ENCODE results near the gene SUPT20HL2.
"Not testable (repeated sequence)": the region's sequence is repeated elsewhere in the genome, so short reads cannot be mapped to it uniquely, and the experiment has no call there.

The SUPT20HL2 gene

DNA sequence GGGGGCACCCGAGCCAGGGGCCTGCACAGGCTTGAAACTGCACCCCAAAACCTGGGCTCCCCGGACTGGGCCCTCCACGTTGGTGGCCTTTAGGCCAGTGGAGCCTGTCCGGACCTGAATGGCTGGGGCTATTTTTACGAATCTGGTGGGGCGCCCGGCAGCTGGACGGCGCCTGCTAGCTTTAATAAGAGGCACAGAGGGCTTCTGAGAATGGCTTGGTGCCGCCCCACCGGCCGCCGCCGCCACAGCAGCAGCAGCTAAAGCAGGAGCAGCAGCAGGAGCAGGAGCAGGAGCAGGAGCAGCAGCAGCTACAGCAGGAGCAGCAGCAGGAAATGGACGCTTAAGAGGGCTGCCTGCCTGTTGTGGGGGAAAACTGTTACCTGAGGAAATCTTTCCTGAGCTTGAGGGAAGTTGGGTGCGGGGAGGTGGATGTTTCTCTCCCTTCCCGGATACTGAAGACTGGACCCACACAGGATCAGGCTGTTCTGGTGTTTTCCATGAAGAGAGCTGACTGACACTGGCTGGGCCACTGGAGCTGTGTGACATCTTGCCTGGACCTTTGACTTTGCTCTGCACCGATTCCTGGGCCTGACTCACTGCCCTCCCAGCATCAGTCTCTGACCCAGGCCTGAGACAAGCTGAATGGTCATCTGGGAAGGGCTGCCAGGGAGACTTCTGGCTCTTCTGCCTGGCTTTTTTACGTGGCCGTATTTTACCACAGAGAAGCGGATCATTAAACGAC, 2.2 kb downstream of the SUPT20HL2 start:
- not testable (repeated sequence) for H3K27ac ChIP-seq (ENCODE audit: low read depth, low read length); H3K36me3 ChIP-seq (ENCODE audit: control insufficient read depth in 5 of 5, insufficient read depth in 5 of 5, low read length in 5 of 5); H3K4me3 ChIP-seq (ENCODE audit: low read depth in 1 of 5, low read length in 5 of 5); H3K9me3 ChIP-seq (ENCODE audit: control insufficient read depth in 5 of 5, low read length in 5 of 5); H3K4me1 ChIP-seq (ENCODE audit: control insufficient read depth in 5 of 5, insufficient read depth in 5 of 5, low read length in 5 of 5); H3K9ac ChIP-seq (ENCODE audit: low read length in 5 of 5)
- H3K27me3 ChIP-seq (ENCODE audit: control insufficient read depth in 5 of 5, insufficient read depth in 4 of 5, low read length in 5 of 5) = peaks cover 0 to 10% (median 7%) of the 10 kb centered on the region in 5 donors

DNA sequence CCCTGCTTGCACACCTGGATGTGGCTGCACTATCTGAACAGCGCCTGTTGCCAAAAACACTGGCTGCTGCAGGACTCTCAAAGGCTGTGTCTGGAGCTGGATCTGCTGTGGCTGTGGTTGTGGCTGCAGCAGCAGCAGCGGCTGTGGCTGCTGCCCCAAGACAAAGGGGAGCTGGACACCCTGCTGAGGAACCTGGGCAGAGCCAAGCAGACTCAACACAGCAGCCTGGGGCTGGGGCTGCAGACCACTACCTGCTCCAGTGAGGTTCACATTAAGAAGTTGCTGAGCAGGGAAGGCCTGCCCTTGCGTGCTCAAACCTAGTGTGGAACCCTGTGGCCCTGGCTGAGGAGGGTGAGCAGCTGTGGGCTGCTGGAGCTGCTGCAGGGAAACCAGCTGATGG, 3.0 kb downstream of the SUPT20HL2 start:
- not testable (repeated sequence) for H3K4me3 ChIP-seq (ENCODE audit: low read depth in 1 of 5, low read length in 5 of 5); H3K9ac ChIP-seq (ENCODE audit: low read length in 5 of 5); H3K36me3 ChIP-seq (ENCODE audit: control insufficient read depth in 5 of 5, insufficient read depth in 5 of 5, low read length in 5 of 5); H3K27ac ChIP-seq (ENCODE audit: low read depth, low read length); H3K9me3 ChIP-seq (ENCODE audit: control insufficient read depth in 5 of 5, low read length in 5 of 5); H3K4me1 ChIP-seq (ENCODE audit: control insufficient read depth in 5 of 5, insufficient read depth in 5 of 5, low read length in 5 of 5)
- H3K27me3 ChIP-seq (ENCODE audit: control insufficient read depth in 5 of 5, insufficient read depth in 4 of 5, low read length in 5 of 5) = peaks cover 4 to 12% (median 6%) of the 10 kb centered on the region in 5 donors

DNA sequence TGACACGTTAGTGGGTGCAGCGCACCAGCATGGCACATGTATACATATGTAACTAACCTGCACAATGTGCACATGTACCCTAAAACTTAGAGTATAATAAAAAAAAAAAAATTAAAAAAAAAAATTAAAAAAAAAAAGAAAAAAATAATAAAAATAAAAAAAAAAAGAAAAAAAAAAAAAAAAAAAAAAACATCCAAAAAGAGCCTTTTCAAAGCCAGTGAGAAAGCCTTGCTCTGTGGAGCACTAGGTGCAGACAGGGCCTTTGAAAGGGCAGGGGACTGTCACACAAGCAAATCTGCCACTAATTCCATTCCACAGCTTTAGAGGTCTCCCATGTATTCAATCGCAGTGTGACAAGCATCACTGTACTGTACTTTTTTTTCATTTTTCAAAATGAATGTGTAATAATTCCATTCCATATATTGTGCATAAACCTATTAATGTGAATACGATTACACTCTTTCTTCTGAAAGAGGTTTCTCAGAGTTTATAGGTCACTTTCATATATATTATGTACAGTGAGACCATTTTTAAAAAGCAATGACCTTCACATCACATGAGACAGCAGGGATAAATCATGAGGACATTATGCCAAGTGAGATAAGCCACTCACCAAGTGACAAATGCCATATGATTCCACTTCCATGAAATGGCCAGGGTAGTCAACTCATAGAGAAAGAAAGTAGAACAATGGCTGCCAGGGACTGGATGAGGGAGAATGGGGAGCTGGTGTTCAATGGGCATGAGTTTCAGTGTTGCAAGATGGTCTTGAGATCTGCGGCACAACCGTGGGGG, 4.1 kb downstream of the SUPT20HL2 start:
- not testable (repeated sequence) for H3K27ac ChIP-seq (ENCODE audit: low read depth, low read length); H3K4me3 ChIP-seq (ENCODE audit: low read depth in 1 of 5, low read length in 5 of 5); H3K4me1 ChIP-seq (ENCODE audit: control insufficient read depth in 5 of 5, insufficient read depth in 5 of 5, low read length in 5 of 5); H3K9ac ChIP-seq (ENCODE audit: low read length in 5 of 5); H3K9me3 ChIP-seq (ENCODE audit: control insufficient read depth in 5 of 5, low read length in 5 of 5); H3K36me3 ChIP-seq (ENCODE audit: control insufficient read depth in 5 of 5, insufficient read depth in 5 of 5, low read length in 5 of 5)
- peaks cover 2 to 12% (median 4%) of the 10 kb centered on the region in 5 donors for H3K27me3 ChIP-seq (ENCODE audit: control insufficient read depth in 5 of 5, insufficient read depth in 4 of 5, low read length in 5 of 5)

DNA sequence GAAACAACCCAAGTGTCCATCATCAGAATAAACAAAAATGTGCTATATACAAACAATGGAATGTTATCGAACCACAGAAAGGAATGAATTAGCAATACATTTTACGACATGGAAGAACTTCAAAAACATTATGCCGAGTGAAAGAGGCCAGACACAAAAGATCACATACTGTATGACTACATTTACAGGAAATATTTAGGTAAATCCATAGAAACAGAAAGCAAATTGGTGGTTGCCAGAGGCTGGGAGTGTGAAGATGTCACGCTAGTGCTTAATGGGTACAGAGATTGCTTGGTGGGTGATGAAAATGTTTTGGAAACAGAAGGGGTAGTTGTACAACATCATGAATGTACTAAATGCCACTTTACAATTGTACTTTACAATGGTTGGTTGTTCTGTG, 5.1 kb downstream of the SUPT20HL2 start:
- not testable (repeated sequence) for H3K27ac ChIP-seq (ENCODE audit: low read depth, low read length); H3K4me1 ChIP-seq (ENCODE audit: control insufficient read depth in 5 of 5, insufficient read depth in 5 of 5, low read length in 5 of 5); H3K4me3 ChIP-seq (ENCODE audit: low read depth in 1 of 5, low read length in 5 of 5); H3K36me3 ChIP-seq (ENCODE audit: control insufficient read depth in 5 of 5, insufficient read depth in 5 of 5, low read length in 5 of 5); H3K9ac ChIP-seq (ENCODE audit: low read length in 5 of 5); H3K9me3 ChIP-seq (ENCODE audit: control insufficient read depth in 5 of 5, low read length in 5 of 5)
- peaks cover 2 to 10% (median 4%) of the 10 kb centered on the region in 5 donors for H3K27me3 ChIP-seq (ENCODE audit: control insufficient read depth in 5 of 5, insufficient read depth in 4 of 5, low read length in 5 of 5)

DNA sequence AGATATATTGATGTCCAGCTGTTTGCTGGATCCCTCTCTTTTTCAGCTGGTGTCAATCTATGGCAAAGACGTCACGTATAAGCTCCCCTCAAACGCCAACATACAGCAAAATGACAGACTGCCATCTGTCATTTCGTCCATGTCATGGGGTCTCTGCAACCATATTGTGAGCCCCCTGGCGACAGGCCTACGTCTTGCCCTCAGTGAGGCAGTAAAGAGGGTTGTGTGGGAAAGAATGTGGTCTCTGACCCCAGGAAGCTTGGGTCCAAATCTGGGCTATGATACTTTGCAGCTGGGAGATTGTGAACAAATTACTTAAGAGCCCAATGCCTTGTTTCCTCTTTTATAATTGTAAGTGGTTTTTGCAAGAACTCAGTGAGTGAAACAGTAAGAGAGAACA, 7.4 kb downstream of the SUPT20HL2 start:
- no peaks in the 10 kb centered on the region for H3K4me1 ChIP-seq (ENCODE audit: control insufficient read depth in 5 of 5, insufficient read depth in 5 of 5, low read length in 5 of 5)
- no peak overlapping the region for H3K9ac ChIP-seq (ENCODE audit: low read length in 5 of 5)
- H3K9me3 ChIP-seq (ENCODE audit: control insufficient read depth in 5 of 5, low read length in 5 of 5) = no peaks in the 10 kb centered on the region
- no peaks in the 10 kb centered on the region for H3K36me3 ChIP-seq (ENCODE audit: control insufficient read depth in 5 of 5, insufficient read depth in 5 of 5, low read length in 5 of 5)
- no peak overlapping the region for H3K27ac ChIP-seq (ENCODE audit: low read depth, low read length)
- H3K4me3 ChIP-seq (ENCODE audit: low read depth in 1 of 5, low read length in 5 of 5) = no peak overlapping the region
- H3K27me3 ChIP-seq (ENCODE audit: control insufficient read depth in 5 of 5, insufficient read depth in 4 of 5, low read length in 5 of 5) = peaks cover 2 to 15% (median 4%) of the 10 kb centered on the region in 5 donors

DNA sequence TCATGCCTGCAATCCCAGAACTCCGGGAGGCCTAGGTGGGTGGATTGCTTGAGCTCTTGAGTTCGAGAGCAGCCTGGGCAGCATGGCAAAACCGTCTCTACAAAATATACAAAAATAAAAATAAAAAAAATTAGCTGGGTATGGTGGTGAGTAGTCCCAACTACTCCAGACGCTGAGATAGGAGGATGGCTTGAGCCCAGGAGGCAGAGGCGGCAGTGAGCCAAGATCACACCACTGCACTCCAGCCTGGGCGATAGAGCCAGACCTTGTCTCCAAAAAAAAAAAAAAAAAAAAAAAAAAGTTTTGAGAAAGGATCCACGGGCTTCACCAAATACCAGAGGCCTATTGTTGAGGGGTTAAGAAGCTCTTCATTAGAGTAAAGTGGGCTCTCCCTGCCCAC, 8.0 kb downstream of the SUPT20HL2 start:
- H3K4me1 ChIP-seq (ENCODE audit: control insufficient read depth in 5 of 5, insufficient read depth in 5 of 5, low read length in 5 of 5) = no peaks in the 10 kb centered on the region
- H3K27me3 ChIP-seq (ENCODE audit: control insufficient read depth in 5 of 5, insufficient read depth in 4 of 5, low read length in 5 of 5) = peaks cover 2 to 13% (median 4%) of the 10 kb centered on the region in 5 donors
- H3K36me3 ChIP-seq (ENCODE audit: control insufficient read depth in 5 of 5, insufficient read depth in 5 of 5, low read length in 5 of 5) = no peaks in the 10 kb centered on the region
- no peak overlapping the region for H3K9ac ChIP-seq (ENCODE audit: low read length in 5 of 5)
- H3K4me3 ChIP-seq (ENCODE audit: low read depth in 1 of 5, low read length in 5 of 5) = no peak overlapping the region
- no peak overlapping the region for H3K27ac ChIP-seq (ENCODE audit: low read depth, low read length)
- no peaks in the 10 kb centered on the region for H3K9me3 ChIP-seq (ENCODE audit: control insufficient read depth in 5 of 5, low read length in 5 of 5)

DNA sequence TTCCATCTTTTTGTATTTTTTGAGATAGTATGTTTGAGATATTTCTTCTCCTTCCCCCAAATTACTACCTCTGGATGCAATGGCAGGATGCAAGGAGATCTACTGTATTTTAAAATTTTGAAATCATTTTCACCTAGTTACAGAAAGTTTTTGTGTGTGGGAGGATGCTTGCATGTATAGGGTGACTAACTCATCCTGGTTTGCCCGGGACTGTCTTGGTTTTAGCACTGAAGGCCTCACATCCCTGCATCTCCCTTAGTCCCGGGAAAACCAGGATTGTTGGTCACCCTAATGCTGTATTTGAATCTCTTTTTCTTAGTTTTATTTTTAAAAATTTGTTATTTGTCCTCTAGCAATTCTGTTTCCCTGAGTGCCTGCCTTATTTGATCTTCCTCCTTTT, 12.1 kb downstream of the SUPT20HL2 start:
- peaks cover 0 to 12% (median 4%) of the 10 kb centered on the region in 5 donors for H3K27me3 ChIP-seq (ENCODE audit: control insufficient read depth in 5 of 5, insufficient read depth in 4 of 5, low read length in 5 of 5)
- H3K9ac ChIP-seq (ENCODE audit: low read length in 5 of 5) = no peak overlapping the region
- no peak overlapping the region for H3K27ac ChIP-seq (ENCODE audit: low read depth, low read length)
- no peaks in the 10 kb centered on the region for H3K9me3 ChIP-seq (ENCODE audit: control insufficient read depth in 5 of 5, low read length in 5 of 5)
- no peaks in the 10 kb centered on the region for H3K36me3 ChIP-seq (ENCODE audit: control insufficient read depth in 5 of 5, insufficient read depth in 5 of 5, low read length in 5 of 5)
- H3K4me1 ChIP-seq (ENCODE audit: control insufficient read depth in 5 of 5, insufficient read depth in 5 of 5, low read length in 5 of 5) = no peaks in the 10 kb centered on the region
- H3K4me3 ChIP-seq (ENCODE audit: low read depth in 1 of 5, low read length in 5 of 5) = no peak overlapping the region

DNA sequence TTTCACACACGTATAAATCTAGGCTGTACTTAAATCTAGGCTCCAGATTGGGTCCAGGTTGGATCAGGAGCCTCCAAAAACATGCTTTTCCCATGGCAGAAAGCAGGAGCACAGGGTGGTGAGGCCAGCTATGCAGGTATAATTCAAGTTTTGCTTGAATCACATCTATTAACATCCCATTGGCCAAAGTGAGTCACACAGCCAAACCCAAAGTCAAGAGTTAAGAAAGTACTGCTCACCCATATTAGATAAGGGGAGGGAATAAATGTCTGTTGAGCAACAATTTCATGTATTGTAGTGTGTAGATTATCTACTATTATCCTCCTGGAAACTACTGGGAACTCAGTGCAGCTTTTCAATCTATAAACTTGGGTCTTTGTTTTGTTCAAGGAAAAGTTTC, 12.8 kb downstream of the SUPT20HL2 start:
- Histone ChIP-seq H3K36me3 (ENCODE audit: control insufficient read depth in 5 of 5, insufficient read depth in 5 of 5, low read length in 5 of 5) (no peaks in the 10 kb centered on the region), H3K4me3 (ENCODE audit: low read depth in 1 of 5, low read length in 5 of 5) (no peak overlapping the region), H3K9me3 (ENCODE audit: control insufficient read depth in 5 of 5, low read length in 5 of 5) (no peaks in the 10 kb centered on the region), H3K9ac (ENCODE audit: low read length in 5 of 5) (no peak overlapping the region), H3K27me3 (ENCODE audit: control insufficient read depth in 5 of 5, insufficient read depth in 4 of 5, low read length in 5 of 5) (peaks cover 0 to 7% (median 0%) of the 10 kb centered on the region in 5 donors), H3K4me1 (ENCODE audit: control insufficient read depth in 5 of 5, insufficient read depth in 5 of 5, low read length in 5 of 5) (no peaks in the 10 kb centered on the region), H3K27ac (ENCODE audit: low read depth, low read length) (no peak overlapping the region)

DNA sequence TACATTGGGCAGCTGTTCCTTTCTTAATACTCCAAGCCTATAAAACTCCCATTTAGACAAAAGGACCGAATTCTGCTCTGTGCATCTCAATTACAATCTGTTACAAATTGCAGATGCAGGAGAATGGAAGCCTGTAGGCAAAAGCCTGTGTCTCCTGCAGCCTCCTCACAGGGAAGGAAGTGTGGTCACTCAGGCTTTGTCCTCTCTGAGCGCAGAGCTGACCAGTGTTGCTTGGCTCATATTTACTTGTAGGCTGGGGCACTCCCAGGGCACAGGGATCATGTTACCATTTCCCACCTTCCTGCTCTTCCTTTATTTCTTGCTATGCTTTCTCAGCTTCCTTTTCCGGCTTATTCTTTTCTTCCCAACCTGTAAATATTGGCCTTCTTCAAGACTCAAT, 15.7 kb downstream of the SUPT20HL2 start:
- H3K4me3 ChIP-seq (ENCODE audit: low read depth in 1 of 5, low read length in 5 of 5) = no peak overlapping the region
- no peak overlapping the region for H3K27ac ChIP-seq (ENCODE audit: low read depth, low read length)
- no peaks in the 10 kb centered on the region for H3K9me3 ChIP-seq (ENCODE audit: control insufficient read depth in 5 of 5, low read length in 5 of 5)
- H3K4me1 ChIP-seq (ENCODE audit: control insufficient read depth in 5 of 5, insufficient read depth in 5 of 5, low read length in 5 of 5) = no peaks in the 10 kb centered on the region
- no peak overlapping the region for H3K9ac ChIP-seq (ENCODE audit: low read length in 5 of 5)
- no peaks in the 10 kb centered on the region for H3K36me3 ChIP-seq (ENCODE audit: control insufficient read depth in 5 of 5, insufficient read depth in 5 of 5, low read length in 5 of 5)
- H3K27me3 ChIP-seq (ENCODE audit: control insufficient read depth in 5 of 5, insufficient read depth in 4 of 5, low read length in 5 of 5) = peaks cover 0 to 9% (median 0%) of the 10 kb centered on the region in 5 donors

DNA sequence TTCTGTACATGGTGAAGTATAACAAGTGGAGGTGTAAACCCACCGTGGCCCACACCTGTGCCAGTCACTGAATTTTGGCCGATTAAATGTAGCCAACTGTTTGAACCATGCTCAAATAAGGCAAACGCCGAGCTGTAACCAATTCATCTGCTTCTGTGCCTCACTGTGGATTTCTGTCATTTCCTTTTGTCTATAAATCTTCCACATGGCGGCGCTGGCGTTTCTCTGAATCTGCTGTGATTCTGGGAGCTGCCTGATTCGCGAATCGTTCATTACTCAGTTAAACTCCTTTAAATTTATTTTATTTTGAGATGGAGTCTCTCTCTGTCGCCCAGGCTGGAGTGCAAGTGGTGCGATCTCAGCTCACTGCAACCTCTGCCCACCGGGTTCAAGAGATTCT, 19.2 kb downstream of the SUPT20HL2 start:
- no peak overlapping the region for H3K27ac ChIP-seq (ENCODE audit: low read depth, low read length)
- H3K27me3 ChIP-seq (ENCODE audit: control insufficient read depth in 5 of 5, insufficient read depth in 4 of 5, low read length in 5 of 5) = peaks cover 0 to 12% (median 5%) of the 10 kb centered on the region in 5 donors
- H3K4me3 ChIP-seq (ENCODE audit: low read depth in 1 of 5, low read length in 5 of 5) = no peak overlapping the region
- H3K36me3 ChIP-seq (ENCODE audit: control insufficient read depth in 5 of 5, insufficient read depth in 5 of 5, low read length in 5 of 5) = no peaks in the 10 kb centered on the region
- H3K9ac ChIP-seq (ENCODE audit: low read length in 5 of 5) = no peak overlapping the region
- H3K4me1 ChIP-seq (ENCODE audit: control insufficient read depth in 5 of 5, insufficient read depth in 5 of 5, low read length in 5 of 5) = peaks cover 0 to 3% (median 0%) of the 10 kb centered on the region in 5 donors
- no peaks in the 10 kb centered on the region for H3K9me3 ChIP-seq (ENCODE audit: control insufficient read depth in 5 of 5, low read length in 5 of 5)
